Measurements from ENCODE around the gene CPHXL2. TPM values are rescaled to one million over a fixed set of nuclear protein-coding genes. Genes with fewer than 3 reads are reported as not detected.

The CPHXL2 gene
- total RNA-seq = not detected
- polyA plus RNA-seq = not detected
- long read RNA-seq, donor 1 = 0 reads
- long read RNA-seq, donor 2 = 0 reads
- long read RNA-seq, donor 3 = 0 reads
- long read RNA-seq, donor 4, partial matches to known transcripts = 0 of 1 reads
- long read RNA-seq, donor 4, other reads (novel, unspliced or antisense) = 1 of 1 reads

- H3K9me3 ChIP-seq (ENCODE audit: control insufficient read depth, low read length) = no peaks in the 10 kb centered on the region
- no peak within 1 kb of the TSS for H3K27ac ChIP-seq (ENCODE audit: low read length)
- H3K4me3 ChIP-seq (ENCODE audit: low read length) = no peak within 1 kb of the TSS
- no peaks in the 10 kb centered on the region for H3K27me3 ChIP-seq (ENCODE audit: control insufficient read depth, insufficient read depth)
- 87% methylated on average over 4 of the region's 4 CpGs for WGBS
- intact Hi-C loops (cut with DNase I) = no loop called here
- ATAC-seq (no peak), DNase-seq (no peak)
- peaks cover 5% of the 10 kb centered on the region for H3K4me1 ChIP-seq (ENCODE audit: control insufficient read depth, insufficient read depth, low read length)
Measured at GRCh38 chr16:75676909-75677308, at the start of gene CPHXL2. Gene CPHXL2 (minus strand): TSS chr16:75677009. CDS start chr16:75676999, 10 bp downstream.

DNA sequence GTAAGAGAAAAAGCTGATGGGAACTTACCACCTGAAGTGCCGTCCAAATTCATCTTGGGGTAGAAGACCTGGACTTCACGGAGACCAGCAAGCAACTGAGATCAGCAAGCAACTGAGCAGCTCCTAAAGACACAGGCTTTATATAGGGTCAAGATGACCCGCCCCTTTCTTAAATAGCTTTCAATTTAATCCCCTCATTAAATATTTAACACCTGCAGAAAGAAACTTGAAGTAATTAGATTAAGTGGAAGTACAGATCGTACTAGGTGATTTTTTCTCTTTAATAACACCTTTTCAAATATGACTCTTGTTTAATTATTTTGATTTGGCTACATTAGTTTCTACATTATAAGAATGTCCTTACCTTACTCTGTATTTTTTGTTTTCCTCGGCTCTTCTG is 49.6 kb upstream of the CPHXL2 start, which contains the start of gene CPHXL:
TSS of gene CPHXL (minus strand) at position 101 of the 400 bp plus-strand sequence. CDS start at position 53, 48 bp downstream.
- intact Hi-C loops (cut with DNase I) = no loop called here
- Histone ChIP-seq H3K4me3 (ENCODE audit: low read length) (no peak within 1 kb of the TSS), H3K4me1 (ENCODE audit: control insufficient read depth, insufficient read depth, low read length) (no peaks in the 10 kb centered on the region), H3K9me3 (ENCODE audit: control insufficient read depth, low read length) (no peaks in the 10 kb centered on the region), H3K27me3 (ENCODE audit: control insufficient read depth, insufficient read depth) (no peaks in the 10 kb centered on the region), H3K27ac (ENCODE audit: low read length) (no peak within 1 kb of the TSS)
- DNase-seq (no peak), ATAC-seq (no peak)
- WGBS = 90% methylated on average over 5 of the region's 5 CpGs

GRCh38 chr16:75718452-75718851 is 41.6 kb upstream of the CPHXL2 start:
- H3K4me3 ChIP-seq (ENCODE audit: low read length) = no peak overlapping the region
- no peaks in the 10 kb centered on the region for H3K9me3 ChIP-seq (ENCODE audit: control insufficient read depth, low read length)
- no peak overlapping the region for H3K27ac ChIP-seq (ENCODE audit: low read length)
- no peaks in the 10 kb centered on the region for H3K27me3 ChIP-seq (ENCODE audit: control insufficient read depth, insufficient read depth)
- ATAC-seq (no peak), DNase-seq (no peak)
- no peaks in the 10 kb centered on the region for H3K4me1 ChIP-seq (ENCODE audit: control insufficient read depth, insufficient read depth, low read length)
- intact Hi-C loops (cut with DNase I) = no loop called here
- 85% methylated on average over 4 of the region's 4 CpGs for WGBS

- no peak overlapping the region for H3K27ac ChIP-seq (ENCODE audit: low read length)
- no peaks in the 10 kb centered on the region for H3K27me3 ChIP-seq (ENCODE audit: control insufficient read depth, insufficient read depth)
- intact Hi-C loops (cut with DNase I) = no loop called here
- no peaks in the 10 kb centered on the region for H3K4me1 ChIP-seq (ENCODE audit: control insufficient read depth, insufficient read depth, low read length)
- H3K4me3 ChIP-seq (ENCODE audit: low read length) = no peak overlapping the region
- ATAC-seq (no peak), DNase-seq (no peak)
- peaks cover under 1% of the 10 kb centered on the region for H3K9me3 ChIP-seq (ENCODE audit: control insufficient read depth, low read length)
Measured at GRCh38 chr16:75714661-75715060, 37.9 kb upstream of the CPHXL2 start.

DNA sequence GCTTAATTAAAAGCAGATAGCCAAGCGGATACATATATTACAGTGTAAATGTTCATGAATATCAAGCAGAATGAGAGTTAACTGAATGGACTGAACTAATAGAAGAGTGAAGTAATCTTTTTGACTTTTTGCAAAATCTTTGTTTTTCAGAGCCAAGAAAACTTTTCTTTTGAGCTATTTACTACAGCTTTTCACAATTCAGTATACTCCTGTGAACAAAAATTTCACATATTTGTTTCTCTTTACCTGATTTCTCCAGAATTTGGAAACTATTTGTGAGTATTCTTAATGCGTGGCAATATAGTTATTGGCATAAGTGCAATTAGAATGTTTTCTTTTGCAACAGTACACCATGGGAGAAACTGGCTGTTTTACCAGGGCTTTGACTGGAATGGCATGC is 33.5 kb upstream of the CPHXL2 start:
- Histone ChIP-seq H3K4me1 (ENCODE audit: control insufficient read depth, insufficient read depth, low read length) (no peaks in the 10 kb centered on the region), H3K9me3 (ENCODE audit: control insufficient read depth, low read length) (peaks cover 3% of the 10 kb centered on the region), H3K27me3 (ENCODE audit: control insufficient read depth, insufficient read depth) (no peaks in the 10 kb centered on the region), H3K4me3 (ENCODE audit: low read length) (no peak overlapping the region), H3K27ac (ENCODE audit: low read length) (no peak overlapping the region)
- ATAC-seq (no peak), DNase-seq (no peak)
- intact Hi-C loops (cut with DNase I) = no loop called here
- WGBS = 98% methylated on average over 2 of the region's 2 CpGs

- intact Hi-C loops (cut with DNase I) = no loop called here
- H3K27ac ChIP-seq (ENCODE audit: low read length) = no peak overlapping the region
- no peak for ATAC-seq
- 93% methylated on average over 4 of the region's 4 CpGs for WGBS
- no peaks in the 10 kb centered on the region for H3K27me3 ChIP-seq (ENCODE audit: control insufficient read depth, insufficient read depth)
- no peaks in the 10 kb centered on the region for H3K4me1 ChIP-seq (ENCODE audit: control insufficient read depth, insufficient read depth, low read length)
- no peak overlapping the region for H3K4me3 ChIP-seq (ENCODE audit: low read length)
- DNase-seq = no peak
- H3K9me3 ChIP-seq (ENCODE audit: control insufficient read depth, low read length) = no peaks in the 10 kb centered on the region
Measured at GRCh38 chr16:75703306-75703705, 26.5 kb upstream of the CPHXL2 start.

DNA sequence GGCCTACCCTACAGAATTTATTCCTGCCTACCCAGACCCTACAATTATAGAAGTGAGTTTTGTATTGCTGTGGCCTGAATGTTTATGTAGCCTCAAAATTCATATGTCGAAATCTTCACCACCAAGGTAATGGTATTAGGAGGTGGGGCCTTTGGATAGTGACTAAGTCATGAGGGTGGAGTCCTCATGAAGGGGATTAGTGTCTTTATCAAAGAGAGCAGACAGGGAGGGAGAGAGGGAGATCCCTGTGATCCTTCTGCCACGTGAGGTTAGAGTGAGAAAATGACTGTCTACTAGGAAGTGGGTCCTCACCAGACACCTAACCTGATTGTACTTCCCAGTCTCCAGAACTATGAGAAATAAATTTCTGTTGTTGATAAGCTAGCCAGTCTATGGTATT is 25.4 kb upstream of the CPHXL2 start:
- Histone ChIP-seq H3K4me1 (ENCODE audit: control insufficient read depth, insufficient read depth, low read length) (no peaks in the 10 kb centered on the region), H3K4me3 (ENCODE audit: low read length) (no peak overlapping the region), H3K27ac (ENCODE audit: low read length) (no peak overlapping the region), H3K9me3 (ENCODE audit: control insufficient read depth, low read length) (no peaks in the 10 kb centered on the region), H3K27me3 (ENCODE audit: control insufficient read depth, insufficient read depth) (no peaks in the 10 kb centered on the region)
- DNase-seq (no peak), ATAC-seq (no peak)
- intact Hi-C loops (cut with DNase I) = no loop called here
- 76% methylated on average over 2 of the region's 2 CpGs for WGBS

GRCh38 chr16:75701361-75701760 is 24.6 kb upstream of the CPHXL2 start, which contains the start of gene DUXB:
Gene DUXB (minus strand): TSS chr16:75701461. CDS start chr16:75701418, 43 bp downstream.
- Histone ChIP-seq H3K9me3 (ENCODE audit: control insufficient read depth, low read length) (no peaks in the 10 kb centered on the region), H3K4me1 (ENCODE audit: control insufficient read depth, insufficient read depth, low read length) (no peaks in the 10 kb centered on the region), H3K27ac (ENCODE audit: low read length) (no peak within 1 kb of the TSS), H3K27me3 (ENCODE audit: control insufficient read depth, insufficient read depth) (no peaks in the 10 kb centered on the region), H3K4me3 (ENCODE audit: low read length) (no peak within 1 kb of the TSS)
- ATAC-seq (no peak), DNase-seq (no peak)
- 90% methylated on average over 5 of the region's 5 CpGs for WGBS
- intact Hi-C loops (cut with DNase I) = no loop called here

GRCh38 chr16:75697571-75697970 is 20.8 kb upstream of the CPHXL2 start:
- 91% methylated on average over 5 of the region's 5 CpGs for WGBS
- DNase-seq (no peak), ATAC-seq (no peak)
- intact Hi-C loops (cut with DNase I) = no loop called here
- Histone ChIP-seq H3K9me3 (ENCODE audit: control insufficient read depth, low read length) (no peaks in the 10 kb centered on the region), H3K27ac (ENCODE audit: low read length) (no peak overlapping the region), H3K4me1 (ENCODE audit: control insufficient read depth, insufficient read depth, low read length) (no peaks in the 10 kb centered on the region), H3K4me3 (ENCODE audit: low read length) (no peak overlapping the region), H3K27me3 (ENCODE audit: control insufficient read depth, insufficient read depth) (no peaks in the 10 kb centered on the region)

DNA sequence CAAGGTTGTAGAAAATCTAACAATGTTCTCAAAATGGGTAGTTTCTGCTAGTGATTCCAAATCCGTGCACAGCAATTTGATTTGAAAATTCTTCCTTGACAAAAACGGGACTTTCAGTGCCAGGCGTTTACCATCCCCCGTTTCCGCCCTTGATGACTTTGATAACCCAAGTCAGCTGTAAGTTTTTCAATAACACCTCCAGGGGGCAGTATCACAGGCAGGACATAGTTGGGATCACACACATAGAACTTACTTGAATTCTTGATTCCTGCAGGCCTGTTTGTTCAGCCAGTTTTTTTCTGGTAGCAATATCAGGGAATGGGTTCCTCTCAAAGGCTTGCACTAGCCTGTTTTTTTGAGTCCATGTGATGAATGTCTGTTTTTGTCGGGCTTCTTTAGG is 18.9 kb upstream of the CPHXL2 start:
- intact Hi-C loops (cut with DNase I) = no loop called here

GRCh38 chr16:75687361-75687760 is 10.6 kb upstream of the CPHXL2 start:
- ATAC-seq (peak in 1 of 2 donors; percentile 22), DNase-seq (no peak)
- Histone ChIP-seq H3K4me1 (ENCODE audit: control insufficient read depth, insufficient read depth, low read length) (no peaks in the 10 kb centered on the region), H3K9me3 (ENCODE audit: control insufficient read depth, low read length) (no peaks in the 10 kb centered on the region), H3K4me3 (ENCODE audit: low read length) (no peak overlapping the region), H3K27ac (ENCODE audit: low read length) (no peak overlapping the region), H3K27me3 (ENCODE audit: control insufficient read depth, insufficient read depth) (no peaks in the 10 kb centered on the region)
- intact Hi-C loops (cut with DNase I) = no loop called here

More for the DNA sequence above, 18.9 kb upstream of the CPHXL2 start:
- ATAC-seq (no peak), DNase-seq (no peak)
- Histone ChIP-seq H3K9me3 (ENCODE audit: control insufficient read depth, low read length) (no peaks in the 10 kb centered on the region), H3K4me3 (ENCODE audit: low read length) (no peak overlapping the region), H3K4me1 (ENCODE audit: control insufficient read depth, insufficient read depth, low read length) (no peaks in the 10 kb centered on the region), H3K27ac (ENCODE audit: low read length) (no peak overlapping the region), H3K27me3 (ENCODE audit: control insufficient read depth, insufficient read depth) (no peaks in the 10 kb centered on the region)
- WGBS = 85% methylated on average over 6 of the region's 6 CpGs

GRCh38 chr16:75682308-75682707 is 5.5 kb upstream of the CPHXL2 start:
- Histone ChIP-seq H3K4me3 (ENCODE audit: low read length) (no peak overlapping the region), H3K9me3 (ENCODE audit: control insufficient read depth, low read length) (no peaks in the 10 kb centered on the region), H3K4me1 (ENCODE audit: control insufficient read depth, insufficient read depth, low read length) (peaks cover 5% of the 10 kb centered on the region), H3K27me3 (ENCODE audit: control insufficient read depth, insufficient read depth) (no peaks in the 10 kb centered on the region), H3K27ac (ENCODE audit: low read length) (no peak overlapping the region)
- intact Hi-C loops (cut with DNase I) = no loop called here
- DNase-seq (no peak), ATAC-seq (no peak)
- WGBS = 87% methylated on average over 14 of the region's 14 CpGs

Data from right cardiac atrium (tissue), 5 donors.